HuH-7.5 (cell line): ENCODE measurements around the gene ZNHIT2.

Experiments used
- DNase-seq: peaks from one replicate; pipeline ENCODE4 v3.0.0; 2011; ENCODE audit warnings: low spot score

ZNHIT2 gene

DNA sequence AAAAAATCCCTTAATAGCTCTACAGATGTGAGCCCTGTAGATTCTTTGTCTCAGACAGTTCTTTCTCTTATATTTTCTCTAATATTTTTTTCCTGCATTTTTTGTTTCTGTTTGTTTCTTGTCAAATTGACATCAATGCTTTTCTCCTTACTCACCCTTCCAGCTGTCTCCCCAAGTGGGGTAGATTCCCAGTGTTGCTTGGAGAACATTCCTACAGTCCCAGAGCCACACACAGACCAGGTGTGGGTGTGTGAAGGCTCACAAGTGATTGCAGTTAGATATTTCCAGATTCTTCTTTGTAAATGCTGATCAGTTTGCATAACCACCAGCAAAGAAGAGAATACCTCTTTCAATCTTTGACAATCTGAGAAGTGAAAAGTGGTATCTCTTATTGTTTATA lies 14.0 kb downstream of the ZNHIT2 start:
- no peak for DNase-seq

DNA sequence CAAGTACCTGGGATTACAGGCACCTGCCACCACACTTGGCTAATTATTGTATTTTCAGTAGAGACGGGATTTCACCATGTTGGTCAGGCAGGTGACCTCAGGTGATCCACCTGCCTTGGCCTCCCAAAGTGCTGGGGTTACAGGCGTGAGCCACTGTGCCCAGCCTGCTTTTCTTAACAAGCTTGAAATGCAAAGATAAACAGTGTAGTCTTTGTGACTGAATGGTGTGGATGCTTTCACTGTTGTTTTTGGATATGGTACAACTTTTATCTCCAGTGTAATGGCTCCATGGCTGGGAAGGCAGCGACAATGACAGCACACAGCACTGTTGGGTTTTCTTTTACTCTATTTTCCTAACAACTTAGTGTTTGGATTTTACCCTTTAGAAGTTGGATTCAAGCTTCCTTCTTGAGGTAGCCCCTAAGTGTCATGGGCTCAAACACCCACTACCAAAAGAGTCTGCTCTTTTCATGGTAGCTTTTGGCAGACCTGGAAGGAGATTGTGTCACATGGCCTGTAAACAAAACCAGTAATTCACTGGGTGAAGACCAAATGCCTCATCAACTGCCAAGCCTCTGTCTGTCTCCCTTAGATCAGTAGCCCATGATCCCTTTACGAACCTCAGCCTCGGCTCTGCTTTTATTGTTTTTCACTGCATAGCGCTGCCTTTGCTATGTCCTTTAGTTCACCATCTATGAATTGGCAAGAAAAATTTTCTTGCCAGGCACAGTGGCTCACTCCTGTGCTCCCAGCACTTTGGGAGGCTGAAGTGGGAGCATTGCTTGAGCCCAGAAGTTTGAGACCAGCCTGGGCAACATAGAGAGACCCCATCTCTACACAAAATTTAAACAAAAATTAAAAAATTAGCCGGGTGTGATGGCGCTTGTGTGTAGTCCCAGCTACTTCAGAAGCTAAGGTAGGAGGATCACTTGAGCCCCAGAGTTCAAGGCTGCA lies 15.1 kb downstream of the ZNHIT2 start:
- DNase-seq, result no peak

DNA sequence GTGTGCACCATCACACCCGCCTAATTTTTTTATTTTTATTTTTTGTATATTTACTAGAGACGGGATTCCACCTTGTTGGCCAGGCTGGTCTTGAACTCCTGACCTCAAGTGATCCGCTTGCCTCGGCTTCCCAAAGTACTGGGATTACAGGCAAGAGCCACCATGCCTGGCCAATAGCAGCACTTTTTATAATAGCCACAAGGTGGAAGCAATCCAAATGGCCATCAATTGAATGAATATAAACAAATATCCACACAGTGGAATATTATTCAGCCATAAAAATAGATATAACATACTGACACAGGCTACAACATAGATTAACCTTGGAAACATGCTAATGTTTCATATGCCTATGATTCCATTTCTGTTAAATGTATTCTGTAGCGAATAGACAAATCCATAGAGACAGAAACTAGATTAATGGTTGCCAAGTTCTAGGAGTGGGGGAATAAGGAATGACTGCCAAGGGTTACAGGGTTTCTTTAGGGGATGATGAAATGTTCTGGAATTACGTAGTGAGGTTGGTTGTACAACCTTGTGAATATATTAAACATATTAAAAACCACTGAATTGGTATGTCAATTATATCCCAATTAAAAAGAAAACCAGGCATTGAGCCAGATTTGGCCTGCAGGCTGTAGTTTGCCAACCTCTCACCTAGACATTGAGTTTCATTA lies 16.7 kb downstream of the ZNHIT2 start:
- DNase-seq, result no peak

DNA sequence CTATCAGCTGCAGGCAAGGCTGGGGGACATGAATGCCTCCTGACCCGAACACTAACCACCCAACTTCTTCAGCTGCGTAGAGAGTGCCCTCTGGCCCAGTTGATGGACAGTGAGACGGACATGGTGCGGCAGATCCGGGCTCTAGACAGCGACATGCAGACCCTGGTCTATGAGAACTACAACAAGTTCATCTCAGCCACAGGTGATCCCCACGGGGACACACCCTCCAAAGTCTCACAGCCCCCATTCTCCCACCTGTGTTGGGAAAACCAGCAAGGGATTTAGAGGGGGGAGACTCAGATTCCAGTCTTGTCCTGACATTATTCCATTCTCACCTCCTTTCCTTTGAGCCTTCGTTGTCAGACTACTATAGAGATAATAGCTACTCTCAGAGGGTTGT lies 20.6 kb downstream of the ZNHIT2 start:
- DNase-seq, result no peak

DNA sequence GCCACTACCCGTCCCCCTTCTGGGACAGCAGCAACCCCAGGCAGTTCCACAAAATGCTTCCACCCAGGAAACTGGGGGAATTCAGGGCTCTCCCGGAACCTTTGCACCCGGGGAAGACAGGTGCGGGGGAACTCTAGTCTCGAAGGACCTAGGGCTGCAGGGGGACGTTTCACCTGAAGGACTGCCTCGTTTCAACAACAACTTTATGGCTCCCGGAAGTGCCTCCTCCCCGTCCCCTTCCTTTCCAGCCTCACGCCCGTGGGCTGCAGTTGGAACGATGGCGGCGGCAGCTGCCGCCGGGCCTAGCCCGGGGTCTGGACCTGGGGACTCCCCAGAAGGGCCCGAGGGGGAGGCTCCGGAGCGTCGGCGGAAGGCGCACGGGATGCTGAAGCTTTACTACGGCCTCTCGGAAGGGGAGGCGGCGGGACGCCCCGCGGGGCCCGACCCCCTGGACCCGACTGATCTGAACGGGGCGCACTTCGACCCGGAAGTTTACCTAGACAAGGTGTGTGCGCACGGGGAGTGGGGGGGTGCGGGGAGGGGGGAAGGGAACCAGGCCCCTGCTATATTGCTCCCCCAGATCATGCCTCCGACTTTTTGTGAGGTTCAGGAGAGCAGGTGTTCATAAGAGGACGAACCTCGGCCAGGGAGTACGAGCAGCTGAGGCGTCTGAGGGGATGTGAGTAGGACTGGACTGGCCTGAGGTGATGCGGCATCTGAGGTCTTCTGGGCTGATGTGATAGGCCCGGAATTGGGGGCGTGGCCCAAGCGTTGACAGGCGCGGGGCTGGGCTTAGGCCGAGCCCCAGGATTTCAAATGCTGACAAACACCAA lies 21.3 kb downstream of the ZNHIT2 start, which contains the start of gene VPS51:
TSS of gene VPS51 (plus strand) at position 241 of the 833 bp plus-strand sequence. CDS start at position 278, 37 bp downstream.
- DNase-seq, result peak; percentile 90

DNA sequence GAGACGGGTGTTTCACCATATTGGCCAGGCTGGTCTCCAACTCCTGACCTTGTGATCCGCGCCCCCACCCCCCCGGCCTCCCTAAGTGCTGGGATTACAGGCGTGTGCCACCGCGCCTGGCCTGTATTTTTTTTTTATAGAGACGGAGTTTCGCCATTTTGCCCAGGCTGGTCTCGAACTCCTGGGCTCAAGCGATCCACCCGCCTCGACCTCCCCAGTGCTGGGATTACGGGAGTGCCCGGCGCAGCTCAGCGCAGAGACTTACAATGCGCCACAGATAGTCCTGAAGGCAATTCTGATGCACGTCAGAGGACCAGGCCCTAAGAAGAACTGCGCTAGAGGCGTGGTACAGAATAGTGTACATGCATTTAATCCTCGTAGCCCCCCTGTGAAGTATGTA lies 22.1 kb downstream of the ZNHIT2 start:
- no peak for DNase-seq

DNA sequence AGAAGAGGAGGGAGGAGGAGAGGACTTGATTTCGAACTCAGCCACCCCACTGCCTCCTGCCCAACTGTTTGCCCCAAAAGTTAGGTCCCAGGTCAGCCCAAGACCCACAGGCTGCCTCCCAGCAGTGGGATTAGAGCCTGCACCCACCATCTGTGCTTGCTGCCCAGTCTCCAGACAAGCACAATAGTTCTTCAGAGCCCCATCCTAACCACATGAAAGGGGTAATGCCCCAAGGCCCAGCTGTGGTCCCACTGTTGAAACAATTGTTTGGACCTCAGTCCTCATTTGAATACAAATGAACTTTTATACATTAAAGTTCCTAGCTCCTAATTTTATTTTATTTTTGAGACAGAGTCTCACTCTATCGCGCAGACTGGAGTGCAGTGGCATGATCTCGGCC lies 26.9 kb downstream of the ZNHIT2 start:
- no peak for DNase-seq

DNA sequence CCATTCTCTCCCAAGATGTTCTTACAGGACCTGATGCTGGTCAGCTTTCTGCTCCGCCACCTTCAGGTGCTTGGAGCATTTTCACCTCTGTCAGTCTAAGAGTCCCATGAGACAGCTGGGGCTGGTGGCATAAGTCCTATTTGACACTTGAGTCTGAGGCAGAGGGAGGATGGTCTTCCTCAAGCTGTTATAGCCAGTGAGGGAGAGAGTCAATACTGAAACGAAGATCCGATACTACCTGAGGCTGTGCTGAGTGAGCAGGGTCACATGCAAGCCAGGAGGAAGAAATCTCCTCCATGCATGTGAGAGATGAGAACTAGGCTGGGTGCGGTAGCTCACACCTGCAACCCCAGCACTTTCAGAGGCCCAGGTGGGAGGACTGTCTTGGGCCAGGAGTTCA lies 27.9 kb downstream of the ZNHIT2 start:
- no peak for DNase-seq

DNA sequence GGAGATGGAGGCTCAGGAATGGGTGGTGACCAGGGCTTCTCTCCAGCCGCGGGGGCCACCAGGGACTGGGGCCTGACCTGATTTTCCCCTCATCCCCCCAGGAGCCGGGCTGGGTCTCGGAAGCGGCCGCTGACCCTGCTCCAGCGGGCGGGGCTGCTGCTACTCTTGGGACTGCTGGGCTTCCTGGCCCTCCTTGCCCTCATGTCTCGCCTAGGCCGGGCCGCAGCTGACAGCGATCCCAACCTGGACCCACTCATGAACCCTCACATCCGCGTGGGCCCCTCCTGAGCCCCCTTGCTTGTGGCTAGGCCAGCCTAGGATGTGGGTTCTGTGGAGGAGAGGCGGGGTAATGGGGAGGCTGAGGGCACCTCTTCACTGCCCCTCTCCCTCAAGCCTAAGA lies 29.7 kb downstream of the ZNHIT2 start:
- DNase-seq, result no peak

DNA sequence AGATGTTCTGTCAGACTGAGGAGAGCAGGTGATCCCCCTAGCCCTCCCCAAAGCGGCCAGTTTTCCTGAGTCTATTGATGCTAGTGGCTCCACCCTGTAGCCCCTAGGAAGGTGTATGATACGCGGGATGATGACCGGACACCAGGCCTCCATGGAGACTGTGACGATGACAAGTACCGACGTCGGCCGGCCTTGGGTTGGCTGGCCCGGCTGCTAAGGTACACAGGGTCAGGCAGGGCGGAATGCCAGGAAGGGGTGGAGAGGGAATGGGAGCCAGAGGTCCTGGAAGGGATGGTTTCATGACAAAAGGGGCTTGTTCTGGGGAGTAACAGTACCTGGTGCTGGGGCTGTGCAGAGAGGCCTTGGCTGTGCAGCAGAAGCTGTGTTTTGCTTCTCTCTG lies 30.3 kb downstream of the ZNHIT2 start:
- DNase-seq, result no peak

DNA sequence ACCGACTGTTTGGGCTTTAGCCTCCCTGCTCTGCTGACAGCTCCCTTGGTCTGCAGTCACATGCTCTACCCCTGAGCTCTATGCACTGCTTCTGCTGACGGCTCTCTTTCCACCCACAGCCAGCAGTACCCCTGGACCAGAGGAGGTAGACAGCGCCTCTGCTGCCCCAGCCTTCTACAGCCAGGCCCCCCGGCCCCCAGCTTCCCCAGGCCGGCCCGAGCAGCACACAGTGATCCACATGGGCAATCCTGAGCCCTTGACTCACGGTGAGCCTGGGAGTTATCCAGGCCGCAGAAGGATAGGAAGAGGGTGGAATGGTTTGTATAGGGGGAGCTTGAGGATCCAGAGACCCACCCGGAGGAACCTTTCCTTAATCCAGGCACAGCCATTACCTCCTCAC lies 30.7 kb downstream of the ZNHIT2 start:
- DNase-seq, result no peak

DNA sequence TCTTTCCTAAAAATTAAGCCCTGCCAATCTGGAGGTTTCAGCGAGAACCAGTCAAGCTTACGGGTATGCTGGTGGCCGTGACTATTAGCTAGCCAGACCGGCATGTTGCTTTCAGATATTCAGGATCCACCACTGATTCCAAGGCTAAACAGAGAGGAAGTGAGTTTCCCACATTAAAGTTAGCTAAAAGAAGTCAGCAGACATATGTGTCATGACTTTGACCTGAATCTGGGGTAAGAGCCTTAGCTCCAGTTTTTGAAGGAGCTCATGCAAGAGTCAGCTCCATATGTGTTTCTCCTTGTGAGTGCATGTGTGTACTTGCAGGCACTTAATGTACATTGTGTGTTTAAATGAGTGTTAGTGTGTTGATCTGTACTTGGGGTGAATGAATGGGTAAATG lies 32.1 kb downstream of the ZNHIT2 start:
- DNase-seq, result no peak

DNA sequence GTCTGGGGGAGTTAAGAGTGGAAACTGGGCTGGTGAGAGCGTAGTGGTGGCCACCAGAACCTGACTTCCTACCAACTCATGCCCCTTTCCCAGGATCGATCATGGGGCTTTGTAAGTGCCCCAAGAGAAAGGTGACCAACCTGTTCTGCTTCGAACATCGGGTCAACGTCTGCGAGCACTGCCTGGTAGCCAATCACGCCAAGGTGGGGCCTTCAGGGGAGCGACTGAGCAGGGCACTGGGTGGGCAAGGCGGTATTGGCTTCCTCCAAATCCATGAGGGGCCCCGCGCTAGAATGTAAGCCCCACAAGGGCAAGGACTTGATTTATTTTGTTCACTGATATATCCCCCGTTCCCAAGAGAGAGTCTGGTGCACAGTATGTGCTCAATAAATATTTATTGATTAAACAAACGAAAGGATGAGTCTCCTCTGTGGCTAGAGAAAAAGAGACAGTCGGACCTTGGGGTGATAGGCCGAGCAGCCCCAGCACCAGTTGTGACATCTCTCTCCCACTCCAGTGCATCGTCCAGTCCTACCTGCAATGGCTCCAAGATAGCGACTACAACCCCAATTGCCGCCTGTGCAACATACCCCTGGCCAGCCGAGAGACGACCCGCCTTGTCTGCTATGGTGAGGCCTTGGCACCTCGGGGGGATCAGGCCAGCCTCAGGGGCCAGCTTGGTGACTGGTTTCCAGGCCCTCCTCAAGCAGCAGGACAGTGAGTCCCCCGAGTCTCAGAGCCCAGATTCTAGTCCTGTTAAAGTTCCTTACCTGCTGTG lies 32.7 kb downstream of the ZNHIT2 start:
- no peak for DNase-seq

DNA sequence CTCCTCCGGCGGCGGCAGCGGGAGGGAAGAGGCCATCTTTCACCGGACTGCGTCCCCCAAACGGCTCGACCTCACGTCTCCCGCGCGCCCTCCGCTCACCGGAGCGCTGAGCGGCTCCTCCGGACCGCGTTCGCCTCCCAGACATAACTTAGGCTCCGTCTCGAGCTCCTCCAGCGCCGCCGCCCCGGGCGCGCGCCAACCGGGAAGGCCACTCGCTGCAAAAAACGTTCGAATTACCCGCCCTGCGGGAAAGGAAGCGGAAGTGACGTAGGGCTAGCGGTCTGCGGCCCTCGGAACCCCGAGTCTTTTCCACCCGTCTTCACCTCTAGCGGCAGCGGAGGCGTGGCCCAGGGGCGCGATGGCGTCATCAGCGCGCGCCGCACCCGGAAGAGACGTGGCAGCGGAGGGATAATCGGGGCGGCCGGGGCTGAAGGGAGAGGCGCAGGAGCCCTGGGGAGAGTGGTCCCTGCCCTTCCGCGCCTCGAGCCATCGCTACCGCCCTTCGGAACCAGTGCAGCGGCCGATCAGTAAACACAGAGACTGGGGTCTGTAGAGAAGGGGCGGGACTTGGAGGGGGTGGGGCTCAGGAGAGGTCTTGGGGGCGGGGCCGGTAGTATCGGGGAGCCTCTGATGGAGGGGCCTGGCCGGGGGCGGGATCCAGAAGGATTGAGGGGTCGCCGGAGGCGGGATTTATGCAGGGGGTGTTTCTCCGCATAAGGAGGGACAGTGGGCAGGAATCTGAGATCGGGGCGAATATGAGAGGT lies 33.5 kb downstream of the ZNHIT2 start, which contains the start of the genes CDCA5 and ZFPL1:
TSS of gene CDCA5 (minus strand) at position 207 of the 764 bp plus-strand sequence. CDS start at position 145, 62 bp downstream.
TSS of gene ZFPL1 (plus strand) at position 389 of the 764 bp plus-strand sequence. CDS start 477 bp downstream, outside the sequence.
- peak; percentile 89 for DNase-seq

DNA sequence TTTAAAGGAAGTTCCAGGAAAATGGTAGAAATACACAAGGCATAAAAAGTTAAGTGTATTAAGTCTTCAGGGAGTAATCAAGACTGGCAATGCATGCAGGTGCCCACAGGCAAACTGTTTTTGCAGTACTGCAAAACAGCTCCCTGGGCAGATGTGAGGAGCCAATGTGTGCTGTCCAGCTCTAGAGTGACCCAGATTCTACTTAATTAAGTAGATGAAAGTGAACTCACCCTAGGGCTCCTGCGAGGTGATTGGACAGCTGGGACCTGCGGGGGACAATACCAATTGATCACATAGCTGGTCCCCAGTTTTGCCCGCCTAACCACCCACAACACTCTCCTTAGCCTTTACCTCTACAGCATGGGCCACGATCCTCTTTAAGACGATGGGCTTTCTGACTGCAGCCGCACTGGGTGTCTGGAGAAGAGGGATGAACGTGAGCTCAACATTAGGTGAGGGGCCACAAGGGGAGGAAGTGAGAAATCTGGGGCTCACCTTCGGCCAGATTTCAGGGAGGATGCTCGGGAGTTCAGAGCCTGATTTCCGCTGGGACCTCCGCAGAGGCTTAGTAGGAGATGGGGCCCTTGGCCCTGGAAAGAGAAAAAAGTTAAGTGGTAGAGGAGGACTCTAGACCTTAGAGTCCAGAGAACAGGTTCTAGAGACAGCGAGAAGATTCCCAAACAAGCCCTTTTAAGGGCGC lies 34.2 kb downstream of the ZNHIT2 start:
- DNase-seq, result no peak

DNA sequence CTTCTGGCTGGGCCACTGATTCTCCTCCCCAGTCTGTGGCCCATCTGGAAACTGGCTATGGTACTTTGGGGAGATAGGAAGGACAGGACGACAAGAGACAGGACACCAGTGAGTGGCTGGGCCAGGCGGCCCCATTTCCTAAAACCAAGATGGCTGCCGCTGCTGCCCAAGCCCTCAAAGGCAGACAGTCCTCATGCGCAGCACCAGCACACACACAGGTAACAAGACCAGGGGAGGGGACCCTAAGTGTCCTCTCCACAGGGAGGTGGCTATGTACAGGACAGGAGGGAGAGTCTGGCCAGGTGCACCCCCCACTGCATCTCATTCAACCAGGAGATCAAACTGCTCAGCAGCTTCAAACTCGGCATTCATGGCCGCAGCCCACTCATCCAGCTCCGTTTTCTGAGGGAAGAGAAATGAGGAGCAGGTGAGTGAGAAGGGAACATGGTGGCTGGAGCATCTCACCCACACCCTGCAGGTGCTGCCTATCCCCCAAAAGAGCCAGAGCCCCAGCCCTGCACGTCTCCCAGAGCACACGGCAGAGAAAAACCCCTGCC lies 38.6 kb downstream of the ZNHIT2 start:
- no peak for DNase-seq

DNA sequence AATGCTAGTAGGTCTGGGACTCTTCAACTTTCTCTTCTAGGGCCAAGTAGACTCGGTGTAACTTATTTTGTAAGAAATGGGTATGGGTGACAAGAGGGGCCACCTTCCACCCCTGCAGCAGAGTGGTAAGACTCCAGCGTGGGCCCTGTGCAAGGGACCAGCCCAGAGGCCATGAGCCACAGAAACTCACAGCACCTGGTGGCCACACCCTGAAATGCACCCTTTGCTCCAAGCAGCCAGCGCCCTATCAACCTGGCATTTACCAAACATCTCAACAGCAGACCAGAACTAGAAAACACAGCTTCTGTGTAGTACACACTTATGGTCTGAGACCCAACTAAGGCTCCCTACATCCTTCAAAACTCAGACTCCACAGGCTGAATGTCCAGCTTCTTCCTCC lies 39.4 kb downstream of the ZNHIT2 start:
- peak; percentile 62 for DNase-seq

DNA sequence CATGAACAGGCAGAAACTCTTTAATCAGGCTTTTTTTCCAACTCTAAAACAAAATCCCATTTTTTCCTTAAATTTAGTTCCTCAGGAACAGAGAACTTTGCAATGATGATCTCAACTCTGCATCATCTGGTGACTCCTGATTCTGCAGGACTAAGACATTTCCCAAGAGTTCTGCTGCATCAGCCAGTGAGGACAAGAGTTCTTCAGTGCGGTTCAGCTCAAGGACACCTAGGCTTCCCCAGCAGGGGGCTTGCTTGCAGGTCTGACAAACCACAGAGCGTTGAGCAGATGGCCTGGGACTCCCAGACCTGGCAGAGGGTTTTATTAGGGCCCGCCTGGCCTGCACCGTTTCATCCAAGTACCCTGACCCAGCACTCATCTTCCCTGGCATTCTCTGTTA lies 40.0 kb downstream of the ZNHIT2 start:
- DNase-seq, result no peak

DNA sequence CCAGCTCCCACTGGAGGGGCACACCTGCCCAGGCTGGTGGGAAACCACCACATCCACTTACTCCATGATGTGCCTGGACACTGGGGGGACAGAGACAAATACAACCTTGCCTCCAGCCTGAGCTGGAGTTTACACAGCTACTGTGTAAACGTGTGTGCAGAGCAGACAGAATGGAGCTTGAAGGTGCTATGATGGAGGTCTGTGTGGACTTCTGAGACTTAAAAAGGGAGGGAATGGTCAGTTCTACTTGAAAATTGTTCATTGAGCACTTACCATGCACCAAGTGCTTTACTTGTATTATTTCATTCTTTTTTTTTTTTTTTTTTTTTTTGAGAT lies 44.9 kb downstream of the ZNHIT2 start:
- DNase-seq, result no peak
